Measurements from ENCODE around the gene STX11.
"Not testable (repeated sequence)": the region's sequence is repeated elsewhere in the genome, so short reads cannot be mapped to it uniquely, and the experiment has no call there.

STX11 gene

DNA sequence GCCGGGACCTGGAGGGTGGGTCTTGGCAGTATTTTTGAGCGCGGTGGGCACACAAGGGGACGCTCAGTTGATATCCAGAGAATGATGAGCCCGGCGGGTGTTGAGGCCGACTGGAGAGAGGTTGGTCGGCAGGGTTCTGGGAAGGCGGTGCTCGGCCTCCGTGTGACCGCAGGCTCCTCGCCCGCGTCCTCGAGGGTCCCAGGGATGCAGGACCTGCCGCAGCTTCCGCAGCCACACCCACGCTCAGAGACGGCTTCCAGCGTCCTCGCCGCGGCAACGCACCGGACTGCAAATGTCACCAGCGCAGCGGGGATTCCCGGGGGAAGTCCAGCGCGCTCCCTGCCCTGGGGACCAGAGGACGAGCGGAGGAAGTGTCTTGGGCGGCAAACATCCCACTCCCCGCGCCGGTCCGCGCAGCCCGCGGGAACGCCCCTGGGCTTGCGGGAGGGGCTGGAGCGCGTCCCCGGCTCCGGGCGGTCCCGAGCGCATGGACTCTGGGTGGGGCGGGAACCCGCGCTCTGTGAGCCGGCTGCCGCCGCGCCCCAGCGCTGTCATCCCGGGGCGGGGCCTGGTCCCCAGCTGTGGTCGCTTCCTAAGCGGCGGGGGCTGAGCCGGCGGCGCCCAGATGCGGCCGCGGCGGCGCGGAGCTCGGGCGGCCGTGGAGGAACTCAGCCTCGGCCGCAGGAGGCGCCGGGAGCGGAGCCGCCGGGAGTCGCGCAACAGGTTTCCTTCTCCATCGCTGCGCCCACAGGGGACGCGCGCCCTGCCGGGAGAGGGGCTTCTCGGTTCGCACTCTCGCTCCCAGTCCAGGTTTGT lies at the start of gene STX11:
Gene STX11, plus strand, starts transcription at position 624 of the 816 bp plus-strand sequence. CDS start 36,111 bp downstream, outside the sequence.
- peak; percentile 53 for DNase-seq (ENCODE audit: low read depth)

DNA sequence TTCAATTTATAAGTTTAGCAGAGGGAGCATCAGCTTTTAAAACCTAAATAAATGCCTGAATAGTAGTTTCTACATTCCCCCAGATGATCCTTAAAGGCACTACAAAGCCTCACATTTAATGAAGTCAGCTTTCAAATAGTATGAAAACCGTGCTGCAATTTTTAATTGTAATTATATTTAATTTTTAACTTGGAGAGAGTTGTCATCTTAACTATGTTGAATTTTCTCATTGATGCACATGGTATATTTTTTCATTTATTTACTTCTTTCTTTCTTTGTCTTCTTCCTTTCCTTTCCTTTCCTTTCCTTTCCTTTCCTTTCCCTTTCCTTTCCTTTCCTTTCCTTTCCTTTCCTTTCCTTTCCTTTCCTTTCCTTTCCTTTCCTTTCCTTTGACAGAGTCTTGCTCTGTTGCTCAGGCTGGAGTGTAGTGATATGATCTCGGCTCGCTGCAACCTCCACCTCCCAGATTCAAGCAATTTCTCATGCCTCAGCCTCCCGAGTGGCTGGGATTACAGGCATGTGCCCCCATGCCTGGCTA lies 47.2 kb upstream of the STX11 start:
- no peak for DNase-seq (ENCODE audit: low read depth)

DNA sequence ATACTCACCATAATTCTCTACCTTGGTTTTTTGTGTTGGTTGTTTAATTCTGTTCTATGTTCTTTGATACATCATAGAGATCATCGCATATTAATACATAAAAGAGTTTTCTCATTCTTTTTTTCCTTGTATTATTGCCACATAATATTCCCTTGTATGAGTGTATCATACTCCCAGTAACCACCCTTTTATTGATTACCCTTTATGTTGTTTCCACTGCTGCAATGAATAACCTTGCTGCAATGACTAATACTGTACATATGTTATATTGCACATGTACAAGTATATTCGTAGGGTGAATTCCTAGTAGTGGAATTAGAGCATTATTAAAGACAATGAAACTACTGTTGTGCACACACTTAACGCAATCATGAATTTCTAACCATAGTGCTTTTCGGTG lies 45.8 kb upstream of the STX11 start:
- DNase-seq (ENCODE audit: low read depth), result no peak

DNA sequence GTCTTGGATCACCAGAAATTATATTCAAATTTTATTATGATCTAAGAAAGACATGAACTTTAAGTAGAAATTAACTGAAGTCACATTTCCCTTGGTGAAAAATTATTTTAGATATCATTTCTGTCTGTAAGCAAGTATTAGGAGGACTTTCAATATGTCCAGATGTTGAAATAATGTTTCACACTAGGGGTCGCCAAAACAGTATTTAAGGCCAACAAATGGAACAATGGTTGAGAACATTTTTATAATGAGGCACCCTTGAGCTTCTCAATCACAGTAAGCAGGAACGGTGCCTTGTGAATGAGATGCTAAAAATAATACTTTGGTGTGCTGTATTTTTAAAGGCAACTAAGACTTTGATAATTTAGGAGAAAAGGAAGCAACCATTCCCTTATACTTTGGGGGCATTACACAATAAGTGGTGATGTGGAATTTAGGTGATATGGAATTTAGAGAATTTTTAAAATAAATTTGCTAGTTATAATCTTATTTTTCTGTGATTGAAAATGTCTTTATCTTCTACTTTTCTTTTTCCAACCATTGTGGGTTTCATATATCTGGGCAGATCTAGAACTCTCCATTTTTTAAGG lies 45.3 kb upstream of the STX11 start:
- DNase-seq (ENCODE audit: low read depth), result no peak

DNA sequence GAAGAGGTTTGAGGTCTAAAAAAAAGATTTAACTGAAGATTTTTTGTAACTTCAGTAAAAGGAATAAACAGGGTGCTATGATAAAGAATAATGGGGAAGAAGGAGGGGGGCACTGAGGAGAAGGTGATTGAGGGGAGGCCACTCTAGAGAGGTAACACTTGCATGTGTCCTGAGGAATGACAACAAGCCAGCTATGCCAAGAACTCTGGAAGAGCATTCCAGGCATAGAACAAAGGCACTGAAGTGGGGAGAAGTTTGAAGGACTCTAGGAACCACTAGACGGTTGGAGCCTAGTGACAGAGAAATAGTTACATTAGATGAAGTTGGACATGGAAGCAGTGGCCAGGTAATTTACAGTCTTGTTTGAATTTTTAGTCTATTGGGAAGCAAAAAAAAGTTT lies 44.1 kb upstream of the STX11 start:
- DNase-seq (ENCODE audit: low read depth), result no peak

DNA sequence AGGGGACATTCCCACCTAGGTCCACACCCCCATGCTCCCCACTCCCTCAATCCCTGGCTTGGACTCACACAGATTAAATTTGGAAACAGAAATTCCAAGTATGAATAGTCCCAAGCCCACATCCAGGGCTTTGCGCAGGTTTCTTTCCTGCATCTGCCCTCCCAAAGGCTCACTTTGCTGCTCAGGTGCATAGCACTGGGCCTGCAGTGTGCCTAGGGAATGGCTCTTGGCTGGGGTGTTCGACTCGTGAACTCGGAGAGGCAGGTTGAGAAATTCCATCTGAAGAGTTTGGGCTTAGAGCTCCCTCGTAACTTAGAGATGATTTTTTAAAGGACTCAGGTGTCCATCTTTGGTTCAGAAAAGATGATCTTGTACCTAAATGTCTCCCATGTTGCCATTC lies 40.1 kb upstream of the STX11 start:
- DNase-seq (ENCODE audit: low read depth), result no peak

DNA sequence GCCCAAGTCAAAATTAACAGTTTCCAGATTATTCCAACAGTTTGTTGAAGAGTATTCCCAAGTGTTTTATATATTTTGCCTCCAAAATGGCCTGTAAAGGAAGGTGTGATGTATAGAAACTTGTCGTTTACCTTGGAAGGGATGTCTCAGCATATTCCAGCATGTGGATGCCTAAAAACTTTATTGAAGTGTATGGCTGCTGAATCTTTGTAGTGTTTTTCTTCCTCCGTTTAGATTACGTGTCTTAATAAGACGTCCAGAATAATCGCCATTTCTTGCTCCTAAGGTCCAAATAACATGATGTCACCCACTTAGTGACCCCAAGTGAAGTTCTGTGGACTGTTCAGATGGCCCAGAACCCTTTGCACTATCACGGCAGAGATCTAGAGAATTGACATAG lies 37.0 kb upstream of the STX11 start:
- no peak for DNase-seq (ENCODE audit: low read depth)

DNA sequence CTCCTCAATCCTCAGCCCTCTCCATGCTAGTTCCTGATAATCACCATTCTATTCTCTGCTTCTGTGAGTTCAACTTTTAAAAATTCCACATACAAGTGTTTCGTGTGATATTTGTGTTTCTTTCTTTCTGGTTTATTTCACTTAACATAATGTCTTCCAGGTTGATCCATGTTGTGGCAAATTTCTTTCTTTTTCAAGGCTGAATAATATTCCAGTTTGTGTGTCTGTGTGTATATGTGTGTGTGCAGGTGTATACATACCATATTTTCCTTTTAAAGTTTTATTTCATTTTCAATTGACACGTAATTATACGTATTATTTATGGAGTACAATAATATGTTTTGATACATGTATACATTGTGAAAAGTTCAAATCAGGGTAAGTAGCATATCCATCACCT lies 35.1 kb upstream of the STX11 start:
- DNase-seq (ENCODE audit: low read depth), result no peak

DNA sequence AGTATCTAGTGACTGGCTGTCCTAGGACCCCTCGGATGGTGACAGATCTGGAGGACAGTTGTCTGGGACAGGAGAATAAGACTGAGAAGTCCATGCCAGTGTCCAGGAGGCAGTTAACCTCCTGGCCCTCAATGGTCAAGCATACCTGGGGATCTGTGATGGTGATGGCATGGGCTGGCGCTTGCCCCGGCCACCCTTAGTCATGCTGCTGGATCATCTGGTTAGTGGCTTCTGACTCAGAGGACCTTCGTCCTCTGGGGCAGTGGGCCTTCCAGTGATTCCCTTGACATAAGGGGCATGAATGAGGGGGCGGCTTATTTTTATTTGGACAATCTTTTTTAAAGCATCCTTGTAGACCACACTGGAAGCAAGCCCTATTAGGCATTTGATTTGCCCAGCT lies 30.9 kb upstream of the STX11 start:
- DNase-seq (ENCODE audit: low read depth), result no peak

DNA sequence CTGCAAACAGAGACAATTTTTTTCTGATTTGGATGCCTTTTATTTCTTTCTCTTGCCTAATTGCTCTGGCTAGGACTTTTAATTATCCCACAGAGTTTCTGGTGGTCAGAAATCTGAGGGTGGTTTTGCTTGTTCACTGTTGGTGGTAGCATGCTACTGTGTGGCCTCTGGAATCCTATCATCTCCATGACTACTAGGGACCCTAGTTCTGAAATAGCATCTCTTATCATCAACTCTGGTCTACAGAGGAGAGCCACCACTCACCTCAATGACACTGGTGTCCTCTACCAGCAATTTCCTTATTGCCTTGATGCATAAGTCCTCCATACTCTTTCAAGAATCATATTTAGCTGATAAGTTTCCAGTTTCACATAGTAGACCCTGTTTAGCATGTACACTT lies 27.5 kb upstream of the STX11 start:
- DNase-seq (ENCODE audit: low read depth), result no peak

DNA sequence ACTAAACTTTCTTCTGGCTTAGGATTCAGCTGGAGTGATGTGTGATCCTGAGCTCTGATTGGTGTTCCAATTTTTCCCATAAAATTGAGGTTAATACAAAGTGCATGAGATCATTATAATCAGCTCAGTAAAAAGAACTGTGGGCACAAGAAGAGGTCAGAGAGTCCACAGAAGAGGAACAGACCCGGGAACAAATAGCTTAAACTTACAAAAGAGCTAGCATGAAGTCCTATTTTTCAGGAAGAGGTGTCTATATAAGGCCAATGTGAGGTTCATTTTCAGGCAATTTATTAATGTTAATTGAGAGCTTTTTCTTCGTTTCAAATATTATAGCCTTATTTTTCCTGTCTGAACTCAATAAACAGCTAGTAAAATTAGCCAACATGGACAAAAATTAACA lies 26.9 kb upstream of the STX11 start:
- DNase-seq (ENCODE audit: low read depth), result no peak

DNA sequence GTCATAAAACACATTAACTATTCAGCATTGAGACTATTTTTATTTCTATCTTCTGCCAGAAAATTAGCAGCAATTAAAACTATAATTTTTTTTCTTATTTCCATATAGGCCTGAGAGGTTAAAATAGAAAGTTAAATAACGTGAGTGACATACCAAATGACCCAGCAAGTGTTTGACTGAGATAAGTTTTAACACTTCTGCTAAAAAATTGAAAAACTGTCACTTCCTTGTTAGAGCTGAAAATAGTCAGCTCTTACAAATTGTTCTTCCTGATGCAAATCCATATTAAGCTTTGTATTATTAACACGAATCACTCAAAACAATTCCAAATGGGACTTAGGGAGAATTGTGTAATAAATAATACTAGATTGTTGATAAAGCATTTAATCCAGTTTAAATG lies 26.5 kb upstream of the STX11 start:
- DNase-seq (ENCODE audit: low read depth), result no peak

DNA sequence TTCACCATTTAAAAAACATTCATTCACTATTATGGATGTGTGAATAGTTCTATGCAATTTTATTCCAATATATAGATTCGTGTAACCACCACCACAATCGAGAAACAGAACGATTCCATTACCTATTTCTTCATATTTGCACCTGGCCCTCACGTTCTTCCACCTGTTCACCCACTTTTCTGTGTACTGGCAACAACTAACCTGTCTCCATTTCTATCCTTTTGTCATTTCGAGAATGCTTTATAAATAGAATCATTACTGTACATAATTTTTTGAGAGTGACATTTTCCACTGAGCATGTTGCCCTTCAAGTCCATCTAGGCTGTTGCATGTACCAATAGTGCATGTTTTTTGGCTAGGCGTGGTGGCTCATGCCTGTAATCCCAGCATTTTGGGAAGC lies 23.2 kb upstream of the STX11 start:
- DNase-seq (ENCODE audit: low read depth), result no peak

DNA sequence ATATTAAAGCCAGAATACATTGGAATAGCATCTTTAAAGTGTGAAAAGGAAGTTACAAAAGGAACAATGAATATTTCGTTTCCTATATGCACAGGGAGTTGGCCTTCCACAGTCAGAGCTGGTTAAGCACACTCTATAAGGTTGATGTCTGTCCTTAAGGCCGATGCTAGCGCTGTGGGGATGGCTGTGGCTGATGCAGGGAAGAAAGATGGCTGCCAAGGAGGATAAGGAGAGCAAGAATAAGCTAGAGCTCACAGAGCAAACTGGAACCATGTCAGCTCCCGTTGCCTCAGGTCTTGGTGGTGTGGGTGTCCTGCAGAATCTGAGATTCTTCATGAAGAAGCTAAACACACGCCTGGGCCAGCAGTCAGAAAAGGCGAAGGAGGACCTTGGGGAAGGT lies 20.8 kb upstream of the STX11 start:
- no peak for DNase-seq (ENCODE audit: low read depth)

DNA sequence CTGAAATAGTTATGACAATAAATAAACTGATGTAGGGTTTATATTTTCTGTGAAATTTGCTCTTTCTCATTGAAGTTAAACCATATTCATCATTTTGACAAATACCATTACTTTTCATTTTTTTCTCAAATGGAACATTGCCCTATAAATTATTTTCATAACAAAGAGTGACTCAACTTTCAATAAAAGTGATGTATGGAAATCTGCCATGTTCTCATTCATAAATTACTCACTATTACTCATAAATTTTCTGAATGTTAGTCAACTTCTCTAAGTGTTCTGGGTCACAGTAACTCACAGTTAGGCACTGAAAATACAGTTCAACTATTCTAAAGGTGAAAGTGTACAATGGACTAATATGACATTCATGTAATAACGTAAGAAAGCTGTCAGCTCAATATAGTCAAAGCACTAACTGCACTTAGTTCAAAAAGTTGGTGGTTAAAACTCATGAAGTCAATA lies 19.0 kb upstream of the STX11 start:
- DNase-seq (ENCODE audit: low read depth), result no peak

DNA sequence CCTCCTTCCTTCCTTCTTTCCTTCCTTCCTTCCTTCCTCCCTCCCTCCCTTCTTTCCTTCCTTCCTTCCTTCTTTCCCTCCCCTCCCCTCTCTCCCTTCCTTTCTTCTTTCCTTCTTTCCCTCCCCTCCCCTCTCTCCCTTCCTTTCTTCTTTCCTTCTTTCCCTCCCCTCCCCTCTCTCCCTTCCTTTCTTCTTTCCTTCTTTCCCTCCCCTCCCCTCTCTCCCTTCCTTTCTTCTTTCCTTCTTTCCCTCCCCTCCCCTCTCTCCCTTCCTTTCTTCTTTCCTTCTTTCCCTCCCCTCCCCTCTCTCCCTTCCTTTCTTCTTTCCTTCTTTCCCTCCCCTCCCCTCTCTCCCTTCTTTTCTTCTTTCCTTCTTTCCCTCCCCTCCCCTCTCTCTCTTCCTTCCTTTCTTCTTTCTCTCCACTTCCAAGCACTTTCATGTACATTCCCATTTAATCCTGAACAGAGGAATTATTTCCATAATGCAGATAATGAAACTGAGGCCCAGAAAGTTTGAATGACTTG lies 18.1 kb upstream of the STX11 start:
- not testable (repeated sequence) for DNase-seq (ENCODE audit: low read depth)

DNA sequence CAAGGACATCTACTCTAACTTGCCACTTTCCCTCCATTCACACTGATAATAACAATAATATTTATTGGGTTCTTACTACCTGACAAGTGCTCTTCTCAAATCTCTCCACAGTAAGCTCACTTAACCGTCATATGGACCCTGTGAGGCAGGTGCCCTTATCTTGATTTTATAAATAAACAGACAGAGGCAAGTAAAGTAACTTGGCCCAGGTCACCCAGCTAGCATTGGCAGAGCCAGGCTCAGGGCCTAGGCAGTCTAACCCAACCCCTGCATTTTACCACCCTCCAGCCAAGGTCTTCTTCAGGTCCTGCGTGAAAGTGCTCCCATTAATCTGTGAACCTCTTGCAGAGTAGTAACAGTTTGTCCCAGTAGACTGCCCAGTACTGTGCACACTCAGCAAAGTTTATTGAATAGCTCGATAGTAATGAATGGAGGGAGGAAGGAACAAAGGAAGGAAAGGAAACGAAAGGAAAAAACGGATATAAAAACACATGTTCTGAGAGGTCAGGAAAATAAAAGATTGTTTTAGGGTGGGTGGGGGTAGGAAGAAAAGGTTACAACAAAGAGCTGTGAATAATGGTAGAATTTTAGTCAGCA lies 17.0 kb upstream of the STX11 start:
- no peak for DNase-seq (ENCODE audit: low read depth)

DNA sequence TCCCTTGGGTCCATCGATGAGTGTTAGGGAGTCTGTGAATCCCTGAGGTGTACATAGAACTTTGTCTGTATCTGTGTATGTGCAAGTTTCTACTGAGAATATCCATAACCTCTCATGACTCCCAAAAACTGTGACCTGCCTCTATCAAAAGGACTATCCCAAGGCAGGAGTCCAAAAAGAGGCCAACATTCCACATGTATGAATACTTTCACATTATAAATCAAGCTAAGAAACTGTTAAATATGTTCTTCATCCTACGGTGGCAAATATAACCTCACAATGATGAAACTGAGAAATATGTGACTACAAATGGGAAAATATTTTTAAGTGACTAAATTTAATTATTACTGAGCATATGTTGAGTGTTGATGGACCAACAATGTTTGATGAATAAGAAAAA lies 16.1 kb upstream of the STX11 start:
- DNase-seq (ENCODE audit: low read depth), result no peak

DNA sequence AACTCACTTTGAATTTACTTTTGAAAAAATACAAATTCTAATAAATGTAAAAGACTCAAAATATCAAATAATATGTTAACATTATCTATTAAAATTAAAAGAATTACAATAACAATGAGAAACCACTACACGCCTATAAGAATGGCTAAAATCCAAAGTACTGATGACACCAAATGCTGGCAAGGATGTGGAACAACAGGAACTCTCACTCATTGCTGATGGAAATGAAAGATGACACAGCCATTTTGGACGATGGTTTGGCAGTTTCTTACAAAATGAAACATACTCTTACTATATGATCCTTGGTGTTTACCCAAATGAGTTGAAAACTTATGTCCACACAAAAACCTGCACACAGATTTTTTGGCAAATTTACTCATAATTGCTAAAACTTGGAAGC lies 15.6 kb upstream of the STX11 start:
- no peak for DNase-seq (ENCODE audit: low read depth)

DNA sequence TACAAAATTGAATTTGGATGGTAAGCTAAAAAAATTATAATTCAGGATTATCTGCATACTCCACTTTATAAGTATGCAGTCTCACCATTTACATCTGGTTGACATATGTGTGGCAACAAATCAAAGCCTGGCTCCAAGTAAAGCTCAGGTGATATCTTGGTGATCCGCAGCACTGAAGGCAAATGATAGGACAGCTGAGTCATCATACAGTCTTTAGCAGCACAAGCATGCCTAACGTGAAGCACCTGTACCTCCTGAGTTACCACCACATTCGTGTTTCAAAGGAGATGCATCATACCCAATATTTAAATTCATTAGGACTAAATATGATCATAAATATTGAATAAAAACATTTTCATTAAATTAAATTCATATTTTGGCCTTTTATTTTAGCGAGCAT lies 11.8 kb upstream of the STX11 start:
- no peak for DNase-seq (ENCODE audit: low read depth)

DNA sequence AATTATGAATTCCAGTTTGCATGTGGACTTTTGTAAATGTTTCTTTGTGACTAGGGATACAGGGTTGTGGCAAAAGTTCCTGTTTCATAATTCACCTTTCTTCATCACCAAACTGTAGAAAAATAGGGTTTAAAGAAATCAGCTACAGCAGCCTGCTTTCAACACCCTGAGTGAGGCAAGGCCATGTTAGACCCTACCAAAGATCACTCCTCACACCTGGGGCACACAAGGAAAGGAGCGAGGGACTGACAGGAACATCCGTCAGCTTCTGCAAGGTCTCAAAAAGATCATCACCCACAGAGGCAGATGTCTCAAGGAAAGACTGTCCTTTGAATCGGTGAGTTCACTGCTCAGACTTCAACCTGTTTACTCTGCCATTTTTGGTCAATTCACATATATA lies 10.5 kb upstream of the STX11 start:
- DNase-seq (ENCODE audit: low read depth), result no peak

DNA sequence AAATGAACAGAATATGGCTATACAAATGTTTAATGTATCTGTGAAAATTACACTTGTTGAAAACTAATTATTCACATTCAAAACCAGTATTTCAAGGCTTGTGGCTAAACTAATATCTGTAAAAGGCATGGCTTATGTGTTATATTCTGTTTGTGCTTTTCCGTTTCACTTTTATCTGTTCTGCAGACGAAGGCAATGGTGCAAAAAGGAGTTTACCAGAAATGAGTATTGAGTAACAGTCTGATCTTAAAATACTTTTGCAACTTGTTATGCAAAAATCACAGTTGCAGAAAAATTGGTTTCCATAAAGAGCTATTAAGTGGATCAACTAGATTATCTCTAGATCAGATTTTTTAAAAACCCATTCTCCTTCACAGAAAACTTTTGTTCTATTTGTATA lies 9.4 kb upstream of the STX11 start:
- DNase-seq (ENCODE audit: low read depth), result no peak

DNA sequence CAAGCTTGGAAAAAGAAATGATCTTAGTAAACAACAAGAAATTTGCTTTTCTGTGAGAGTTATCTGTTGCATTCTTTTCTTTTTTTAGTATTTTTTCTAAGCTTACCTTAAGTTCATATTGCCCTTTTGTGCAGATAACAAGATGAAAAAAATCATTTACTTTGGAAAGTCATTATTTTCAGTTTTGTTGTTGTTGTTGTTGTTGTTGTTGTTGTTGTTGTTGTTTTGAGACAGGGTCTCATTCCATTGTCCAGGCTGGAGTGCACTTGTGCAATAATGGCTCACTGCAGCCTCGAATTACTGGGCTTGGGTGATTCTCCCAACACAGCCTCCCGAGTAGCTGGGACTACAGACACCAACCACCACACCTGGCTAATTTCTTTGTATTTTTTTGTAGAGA lies 8.8 kb upstream of the STX11 start:
- DNase-seq (ENCODE audit: low read depth), result no peak
